ENCODE measurements around the gene PTPRN2. TPM values are rescaled to one million over a fixed set of nuclear protein-coding genes. Genes with fewer than 3 reads are reported as not detected.

The PTPRN2 gene
- total RNA-seq, 1 experiment from 2014 or later, result 1.7 TPM

- Histone ChIP-seq H2AFZ (ENCODE audit: low read length) (no peak overlapping the region), H4K20me1 (ENCODE audit: insufficient read depth, low read depth, low read length) (no peaks in the 10 kb centered on the region), H3K4me2 (ENCODE audit: low read depth, low read length, poor library complexity, severe bottlenecking) (no peak overlapping the region), H3K4me1 (ENCODE audit: low read length) (no peaks in the 10 kb centered on the region), H3K79me2 (ENCODE audit: low read length) (no peaks in the 10 kb centered on the region), H3K9ac (ENCODE audit: low read length) (no peak overlapping the region), H3K27ac (ENCODE audit: low read length) (no peak overlapping the region), H3K36me3 (ENCODE audit: insufficient read depth, low read length) (no peaks in the 10 kb centered on the region), H3K9me2 (replicated peaks; ENCODE audit: insufficient read depth, low read length) (no peaks in the 10 kb centered on the region), H3K27me3 (ENCODE audit: low read length) (no peaks in the 10 kb centered on the region), H3K9me3 (ENCODE audit: low read length) (no peaks in the 10 kb centered on the region), H3K4me3 (ENCODE audit: low read length) (no peak overlapping the region)
- no peak for DNase-seq
These were observed 100.7 kb downstream of the PTPRN2 start for GRCh38 chr7:158486919-158487318.

- H3K9ac ChIP-seq (ENCODE audit: low read length), result no peak overlapping the region
- H2AFZ ChIP-seq (ENCODE audit: low read length), result no peak overlapping the region
- no peak overlapping the region for H3K4me3 ChIP-seq (ENCODE audit: low read length)
- no peak overlapping the region for H3K4me2 ChIP-seq (ENCODE audit: low read depth, low read length, poor library complexity, severe bottlenecking)
- H3K27me3 ChIP-seq (ENCODE audit: low read length), result no peaks in the 10 kb centered on the region
- no peaks in the 10 kb centered on the region for H3K79me2 ChIP-seq (ENCODE audit: low read length)
- no peaks in the 10 kb centered on the region for H4K20me1 ChIP-seq (ENCODE audit: insufficient read depth, low read depth, low read length)
- no peak for DNase-seq
- H3K36me3 ChIP-seq (ENCODE audit: insufficient read depth, low read length), result no peaks in the 10 kb centered on the region
- no peaks in the 10 kb centered on the region for H3K9me3 ChIP-seq (ENCODE audit: low read length)
- no peaks in the 10 kb centered on the region for H3K9me2 ChIP-seq (replicated peaks; ENCODE audit: insufficient read depth, low read length)
- H3K27ac ChIP-seq (ENCODE audit: low read length), result no peak overlapping the region
- no peaks in the 10 kb centered on the region for H3K4me1 ChIP-seq (ENCODE audit: low read length)
These were observed 102.7 kb downstream of the PTPRN2 start for GRCh38 chr7:158484801-158485531.

- Histone ChIP-seq H2AFZ (ENCODE audit: low read length) (no peak overlapping the region), H4K20me1 (ENCODE audit: insufficient read depth, low read depth, low read length) (no peaks in the 10 kb centered on the region), H3K9ac (ENCODE audit: low read length) (no peak overlapping the region), H3K79me2 (ENCODE audit: low read length) (no peaks in the 10 kb centered on the region), H3K36me3 (ENCODE audit: insufficient read depth, low read length) (no peaks in the 10 kb centered on the region), H3K4me1 (ENCODE audit: low read length) (no peaks in the 10 kb centered on the region), H3K27me3 (ENCODE audit: low read length) (no peaks in the 10 kb centered on the region), H3K9me2 (replicated peaks; ENCODE audit: insufficient read depth, low read length) (no peaks in the 10 kb centered on the region), H3K9me3 (ENCODE audit: low read length) (no peaks in the 10 kb centered on the region), H3K4me2 (ENCODE audit: low read depth, low read length, poor library complexity, severe bottlenecking) (no peak overlapping the region), H3K4me3 (ENCODE audit: low read length) (no peak overlapping the region), H3K27ac (ENCODE audit: low read length) (no peak overlapping the region)
- no peak for DNase-seq
These were observed 105.1 kb downstream of the PTPRN2 start for GRCh38 chr7:158482480-158482879.

GRCh38 chr7:158479664-158480025 lies 108.0 kb downstream of the PTPRN2 start:
- Histone ChIP-seq H3K79me2 (ENCODE audit: low read length) (no peaks in the 10 kb centered on the region), H3K9me3 (ENCODE audit: low read length) (no peaks in the 10 kb centered on the region), H3K27ac (ENCODE audit: low read length) (no peak overlapping the region), H3K27me3 (ENCODE audit: low read length) (no peaks in the 10 kb centered on the region), H4K20me1 (ENCODE audit: insufficient read depth, low read depth, low read length) (no peaks in the 10 kb centered on the region), H2AFZ (ENCODE audit: low read length) (no peak overlapping the region), H3K4me2 (ENCODE audit: low read depth, low read length, poor library complexity, severe bottlenecking) (no peak overlapping the region), H3K4me1 (ENCODE audit: low read length) (no peaks in the 10 kb centered on the region), H3K36me3 (ENCODE audit: insufficient read depth, low read length) (no peaks in the 10 kb centered on the region), H3K9me2 (replicated peaks; ENCODE audit: insufficient read depth, low read length) (no peaks in the 10 kb centered on the region), H3K4me3 (ENCODE audit: low read length) (no peak overlapping the region), H3K9ac (ENCODE audit: low read length) (no peak overlapping the region)
- no peak for DNase-seq

GRCh38 chr7:158479021-158479663 lies 108.5 kb downstream of the PTPRN2 start:
- Histone ChIP-seq H3K4me2 (ENCODE audit: low read depth, low read length, poor library complexity, severe bottlenecking) (no peak overlapping the region), H3K4me3 (ENCODE audit: low read length) (no peak overlapping the region), H3K27ac (ENCODE audit: low read length) (no peak overlapping the region), H3K36me3 (ENCODE audit: insufficient read depth, low read length) (no peaks in the 10 kb centered on the region), H3K79me2 (ENCODE audit: low read length) (no peaks in the 10 kb centered on the region), H4K20me1 (ENCODE audit: insufficient read depth, low read depth, low read length) (no peaks in the 10 kb centered on the region), H3K9me2 (replicated peaks; ENCODE audit: insufficient read depth, low read length) (no peaks in the 10 kb centered on the region), H2AFZ (ENCODE audit: low read length) (no peak overlapping the region), H3K4me1 (ENCODE audit: low read length) (no peaks in the 10 kb centered on the region), H3K27me3 (ENCODE audit: low read length) (no peaks in the 10 kb centered on the region), H3K9ac (ENCODE audit: low read length) (no peak overlapping the region), H3K9me3 (ENCODE audit: low read length) (no peaks in the 10 kb centered on the region)
- DNase-seq, result no peak

- no peak for DNase-seq
- no peak overlapping the region for H3K9ac ChIP-seq (ENCODE audit: low read length)
- no peak overlapping the region for H3K4me3 ChIP-seq (ENCODE audit: low read length)
- H3K9me3 ChIP-seq (ENCODE audit: low read length), result no peaks in the 10 kb centered on the region
- H3K79me2 ChIP-seq (ENCODE audit: low read length), result no peaks in the 10 kb centered on the region
- H3K9me2 ChIP-seq (replicated peaks; ENCODE audit: insufficient read depth, low read length), result no peaks in the 10 kb centered on the region
- no peak overlapping the region for H3K4me2 ChIP-seq (ENCODE audit: low read depth, low read length, poor library complexity, severe bottlenecking)
- no peaks in the 10 kb centered on the region for H4K20me1 ChIP-seq (ENCODE audit: insufficient read depth, low read depth, low read length)
- no peak overlapping the region for H3K27ac ChIP-seq (ENCODE audit: low read length)
- no peaks in the 10 kb centered on the region for H3K27me3 ChIP-seq (ENCODE audit: low read length)
- H2AFZ ChIP-seq (ENCODE audit: low read length), result no peak overlapping the region
- no peaks in the 10 kb centered on the region for H3K36me3 ChIP-seq (ENCODE audit: insufficient read depth, low read length)
- no peaks in the 10 kb centered on the region for H3K4me1 ChIP-seq (ENCODE audit: low read length)
These were observed 109.8 kb downstream of the PTPRN2 start for GRCh38 chr7:158477866-158478265.

- no peak overlapping the region for H3K4me2 ChIP-seq (ENCODE audit: low read depth, low read length, poor library complexity, severe bottlenecking)
- H3K4me1 ChIP-seq (ENCODE audit: low read length), result no peaks in the 10 kb centered on the region
- no peak overlapping the region for H3K4me3 ChIP-seq (ENCODE audit: low read length)
- H3K27me3 ChIP-seq (ENCODE audit: low read length), result no peaks in the 10 kb centered on the region
- no peak overlapping the region for H3K27ac ChIP-seq (ENCODE audit: low read length)
- no peaks in the 10 kb centered on the region for H4K20me1 ChIP-seq (ENCODE audit: insufficient read depth, low read depth, low read length)
- H3K9ac ChIP-seq (ENCODE audit: low read length), result no peak overlapping the region
- H2AFZ ChIP-seq (ENCODE audit: low read length), result no peak overlapping the region
- no peaks in the 10 kb centered on the region for H3K9me3 ChIP-seq (ENCODE audit: low read length)
- no peaks in the 10 kb centered on the region for H3K36me3 ChIP-seq (ENCODE audit: insufficient read depth, low read length)
- no peak for DNase-seq
- no peaks in the 10 kb centered on the region for H3K9me2 ChIP-seq (replicated peaks; ENCODE audit: insufficient read depth, low read length)
- H3K79me2 ChIP-seq (ENCODE audit: low read length), result no peaks in the 10 kb centered on the region
These were observed 111.2 kb downstream of the PTPRN2 start for GRCh38 chr7:158476331-158476932.

- H3K4me1 ChIP-seq (ENCODE audit: low read length), result no peaks in the 10 kb centered on the region
- H3K79me2 ChIP-seq (ENCODE audit: low read length), result no peaks in the 10 kb centered on the region
- no peaks in the 10 kb centered on the region for H3K9me2 ChIP-seq (replicated peaks; ENCODE audit: insufficient read depth, low read length)
- H3K9me3 ChIP-seq (ENCODE audit: low read length), result no peaks in the 10 kb centered on the region
- no peak overlapping the region for H3K4me2 ChIP-seq (ENCODE audit: low read depth, low read length, poor library complexity, severe bottlenecking)
- no peaks in the 10 kb centered on the region for H3K27me3 ChIP-seq (ENCODE audit: low read length)
- no peak overlapping the region for H3K27ac ChIP-seq (ENCODE audit: low read length)
- DNase-seq, result no peak
- H3K36me3 ChIP-seq (ENCODE audit: insufficient read depth, low read length), result no peaks in the 10 kb centered on the region
- H3K9ac ChIP-seq (ENCODE audit: low read length), result no peak overlapping the region
- H2AFZ ChIP-seq (ENCODE audit: low read length), result no peak overlapping the region
- no peaks in the 10 kb centered on the region for H4K20me1 ChIP-seq (ENCODE audit: insufficient read depth, low read depth, low read length)
- H3K4me3 ChIP-seq (ENCODE audit: low read length), result no peak overlapping the region
These were observed 112.0 kb downstream of the PTPRN2 start for GRCh38 chr7:158475679-158476052.
